Gastroesophageal sphincter (tissue), 3 donors: ENCODE data around the gene BMS1.

Source experiments
- CTCF ChIP-seq, 4 experiments: fragments of 200-600 bp in 2 of 4; fragments of 450-650 bp in 2 of 4; sonication (generic) in 1 of 4; IDR thresholded peaks; one replicate each; pipeline ENCODE4 v1.5.1; 2017 to 2019; ENCODE audit warnings: antibody characterized with exemption in 4 of 4, mild to moderate bottlenecking in 2 of 4, moderate library complexity in 2 of 4
- POLR2AphosphoS5 ChIP-seq: sonication (generic); formaldehyde crosslinking; IDR thresholded peaks from one replicate; pipeline ENCODE4 v1.6.1; 2017; ENCODE audit warnings: antibody characterized with exemption

- TF ChIP-seq POLR2AphosphoS5 (no peak), CTCF (IDR thresholded peaks at IDR 0.05) (no peak)
Observed at GRCh38 chr10:42734536-42734935, 48.1 kb upstream of the BMS1 start.
